ENCODE results near the gene TTYH3.
"Not testable (repeated sequence)": the region's sequence is repeated elsewhere in the genome, so short reads cannot be mapped to it uniquely, and the experiment has no call there.

Gene TTYH3

DNA sequence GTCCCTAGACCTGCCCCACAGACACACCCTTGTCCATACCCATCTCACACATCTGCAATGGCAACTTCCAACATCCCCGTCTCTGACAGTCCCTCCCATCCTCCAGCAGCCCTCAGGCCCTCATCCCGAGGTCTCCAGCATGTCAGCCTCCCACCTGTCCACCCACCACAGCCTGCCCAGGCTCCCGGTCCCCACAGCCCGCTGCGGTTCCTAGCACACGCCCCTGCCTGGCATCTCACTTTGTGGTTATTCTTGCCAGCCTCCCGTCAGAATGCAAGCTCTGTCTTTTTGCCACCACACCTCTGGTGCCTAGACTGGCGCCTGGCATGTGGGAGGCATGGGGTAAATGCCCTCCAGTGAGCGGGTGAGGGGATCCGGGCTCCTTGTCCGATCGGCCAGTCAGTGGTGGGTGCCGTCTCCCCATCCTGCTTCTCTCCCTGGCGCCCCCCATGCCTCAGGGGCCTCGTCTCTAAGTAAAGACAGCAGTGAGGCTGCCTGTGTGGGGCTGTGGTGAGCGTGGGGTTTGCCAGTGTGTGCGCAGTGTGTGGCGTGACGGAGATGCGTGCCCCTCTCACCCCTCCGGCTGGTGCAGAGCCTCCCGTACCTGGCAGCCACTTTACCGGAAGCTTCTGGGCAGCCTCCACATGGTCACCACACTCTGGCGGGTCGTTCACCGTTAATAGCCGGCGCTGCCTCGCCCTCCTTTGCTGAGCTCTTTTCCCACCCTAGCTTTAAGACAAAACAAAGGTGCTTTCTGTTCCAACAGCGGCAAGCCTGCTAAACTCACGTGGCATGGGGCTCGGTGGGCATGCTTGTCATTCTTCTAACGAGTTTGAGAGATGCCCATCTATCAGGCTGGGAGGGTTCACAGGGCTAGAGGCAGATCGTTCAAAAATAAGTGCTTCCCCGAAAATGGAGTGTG, 28.5 kb upstream of the TTYH3 start:
- DNase-seq (ENCODE audit: low read depth, low spot score) = no peak

DNA sequence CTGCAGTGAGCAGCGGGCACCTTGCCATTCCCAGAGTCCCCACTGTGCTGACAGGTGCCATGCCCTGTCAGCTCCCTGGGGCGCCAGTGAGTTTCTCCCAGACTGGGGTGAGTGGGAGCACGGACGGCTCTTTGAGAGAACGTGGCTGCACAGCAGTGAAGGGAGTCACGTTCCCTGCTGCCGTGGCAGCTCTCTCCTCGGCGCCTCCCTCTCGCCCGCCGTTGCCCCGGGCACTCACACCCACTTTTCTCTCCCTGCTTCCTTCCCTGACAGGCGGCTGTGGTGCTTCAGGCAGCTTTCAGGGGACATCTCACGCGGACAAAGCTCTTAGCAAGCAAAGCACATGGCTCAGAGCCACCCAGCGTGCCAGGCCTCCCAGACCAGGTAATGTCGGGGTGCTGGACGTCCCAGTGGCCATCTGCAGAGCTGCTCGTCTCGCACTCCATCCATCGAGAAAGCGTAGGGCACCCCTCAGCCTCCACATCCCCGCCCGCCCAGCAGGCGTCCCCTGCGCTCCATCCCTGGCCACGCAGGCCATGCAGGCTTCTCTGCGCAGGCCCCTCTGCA, 27.1 kb upstream of the TTYH3 start:
- DNase-seq (ENCODE audit: low read depth, low spot score) = no peak

GRCh38 chr7:2605608-2606538, 25.9 kb upstream of the TTYH3 start:
- no peak for DNase-seq (ENCODE audit: low read depth, low spot score)

- no peak for DNase-seq (ENCODE audit: low read depth, low spot score)
Observed at GRCh38 chr7:2606539-2606936, 25.2 kb upstream of the TTYH3 start.

DNA sequence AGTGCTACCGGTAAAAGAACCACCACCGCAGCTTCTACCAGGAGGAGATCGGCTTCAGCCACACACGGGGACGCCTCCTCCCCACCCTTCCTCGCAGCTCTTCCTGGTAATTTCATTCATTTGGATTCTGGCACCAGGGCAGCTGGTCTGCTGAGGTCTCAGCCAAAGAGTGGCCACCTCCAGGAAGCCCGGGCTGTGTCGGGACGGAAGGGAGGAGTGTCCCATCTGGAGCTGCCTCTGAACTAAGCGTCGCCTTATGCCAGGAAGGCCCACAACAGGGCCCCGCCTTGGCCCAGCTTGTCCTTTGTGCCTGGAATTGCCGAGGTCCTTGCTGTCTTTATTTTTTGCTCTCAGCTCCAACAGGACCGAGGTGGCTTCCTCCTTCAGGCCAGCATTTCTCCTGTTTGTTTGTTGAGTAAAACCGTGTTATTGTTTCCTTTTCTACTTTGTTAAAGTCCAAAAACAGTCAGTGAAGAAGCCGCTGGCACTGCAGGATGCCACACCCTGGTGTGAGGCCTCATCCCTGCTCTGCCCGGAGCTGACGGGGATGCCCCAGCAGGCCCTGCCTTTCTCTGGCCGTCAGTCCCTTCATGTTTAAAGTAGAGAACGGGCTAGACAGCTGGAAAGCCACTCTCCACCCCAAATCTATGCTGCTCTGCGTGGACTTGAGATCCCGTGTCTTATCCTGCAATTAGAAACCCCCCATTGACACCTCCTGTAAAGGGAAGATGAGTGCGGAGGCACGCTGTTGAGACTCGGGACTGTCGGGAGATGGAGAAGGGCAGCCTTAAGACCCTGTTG, 24.5 kb upstream of the TTYH3 start:
- no peak for DNase-seq (ENCODE audit: low read depth, low spot score)

GRCh38 chr7:2607923-2608904, 23.6 kb upstream of the TTYH3 start:
- no peak for DNase-seq (ENCODE audit: low read depth, low spot score)

DNA sequence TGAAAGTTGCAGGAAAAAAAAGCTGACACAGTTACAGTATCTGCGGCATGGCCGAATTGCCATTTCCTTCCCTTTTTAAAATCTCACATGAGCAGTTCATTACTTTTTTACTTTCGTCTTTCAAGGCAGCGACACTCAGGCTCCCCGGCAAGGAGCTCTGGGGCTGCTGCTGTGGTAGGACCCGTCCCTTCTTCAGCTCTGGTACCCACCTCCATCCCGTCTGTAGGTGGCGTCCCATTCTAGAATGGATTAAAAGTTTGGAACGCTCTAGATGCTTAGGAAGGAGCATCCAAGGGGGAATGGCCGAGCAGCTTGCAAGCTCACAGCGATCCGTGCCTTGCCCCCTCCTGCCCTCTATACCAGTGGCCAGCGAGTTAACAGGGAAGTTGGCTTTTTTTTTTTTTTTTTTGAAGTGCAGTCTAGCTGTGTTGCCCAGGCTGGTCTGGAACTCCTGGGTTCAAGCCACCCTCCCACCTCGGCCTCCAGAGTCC, 22.8 kb upstream of the TTYH3 start:
- DNase-seq (ENCODE audit: low read depth, low spot score) = no peak

DNA sequence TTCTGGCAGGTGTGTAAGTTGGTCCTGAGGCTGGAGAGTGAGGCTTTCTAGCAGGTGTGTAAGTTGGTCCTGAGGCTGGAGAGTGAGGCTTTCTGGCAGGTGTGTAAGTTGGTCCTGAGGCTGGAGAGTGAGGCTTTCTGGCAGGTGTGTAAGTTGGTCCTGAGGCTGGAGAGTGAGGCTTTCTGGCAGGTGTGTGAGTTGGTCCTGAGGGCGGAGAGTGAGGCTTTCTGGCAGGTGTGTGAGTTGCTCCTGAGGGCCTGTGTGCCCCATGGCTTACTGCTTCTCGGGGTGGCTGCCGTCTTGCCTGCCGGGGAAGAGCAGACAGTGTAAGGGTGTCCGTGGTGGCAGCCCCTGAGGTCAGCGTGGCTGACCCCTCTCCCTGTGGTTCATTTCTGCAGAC, 22.1 kb upstream of the TTYH3 start:
- not testable (repeated sequence) for DNase-seq (ENCODE audit: low read depth, low spot score)

GRCh38 chr7:2610466-2610865, 21.3 kb upstream of the TTYH3 start:
- DNase-seq (ENCODE audit: low read depth, low spot score) = no peak

DNA sequence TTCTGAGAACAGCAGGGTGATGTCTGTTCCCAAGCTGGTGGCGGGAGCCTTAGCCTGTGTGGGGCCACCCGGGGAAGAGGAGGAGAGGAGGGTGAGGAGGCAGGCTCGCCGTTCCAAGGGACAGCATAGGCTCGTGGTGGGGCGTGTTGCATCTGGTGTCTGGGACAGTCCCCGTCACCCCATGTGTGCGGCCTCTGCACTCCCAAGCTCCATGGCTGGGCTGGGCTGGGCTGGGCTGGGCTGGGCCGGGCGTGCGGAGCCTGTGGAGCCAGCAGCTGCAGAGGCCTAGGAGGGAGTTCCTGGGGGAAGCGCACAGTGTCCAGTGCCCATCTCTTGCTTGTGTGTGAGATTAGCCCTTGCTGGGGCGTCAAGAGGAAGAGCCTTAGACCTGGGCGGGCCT, 20.9 kb upstream of the TTYH3 start:
- no peak for DNase-seq (ENCODE audit: low read depth, low spot score)

GRCh38 chr7:2611401-2611800, 20.4 kb upstream of the TTYH3 start:
- DNase-seq (ENCODE audit: low read depth, low spot score) = no peak

GRCh38 chr7:2611922-2612321, 19.9 kb upstream of the TTYH3 start:
- DNase-seq (ENCODE audit: low read depth, low spot score) = no peak

GRCh38 chr7:2612445-2613097, 19.2 kb upstream of the TTYH3 start:
- DNase-seq (ENCODE audit: low read depth, low spot score) = no peak

- no peak for DNase-seq (ENCODE audit: low read depth, low spot score)
Observed at GRCh38 chr7:2613098-2613930, 18.5 kb upstream of the TTYH3 start.

GRCh38 chr7:2613931-2614600, 17.7 kb upstream of the TTYH3 start:
- no peak for DNase-seq (ENCODE audit: low read depth, low spot score)

DNA sequence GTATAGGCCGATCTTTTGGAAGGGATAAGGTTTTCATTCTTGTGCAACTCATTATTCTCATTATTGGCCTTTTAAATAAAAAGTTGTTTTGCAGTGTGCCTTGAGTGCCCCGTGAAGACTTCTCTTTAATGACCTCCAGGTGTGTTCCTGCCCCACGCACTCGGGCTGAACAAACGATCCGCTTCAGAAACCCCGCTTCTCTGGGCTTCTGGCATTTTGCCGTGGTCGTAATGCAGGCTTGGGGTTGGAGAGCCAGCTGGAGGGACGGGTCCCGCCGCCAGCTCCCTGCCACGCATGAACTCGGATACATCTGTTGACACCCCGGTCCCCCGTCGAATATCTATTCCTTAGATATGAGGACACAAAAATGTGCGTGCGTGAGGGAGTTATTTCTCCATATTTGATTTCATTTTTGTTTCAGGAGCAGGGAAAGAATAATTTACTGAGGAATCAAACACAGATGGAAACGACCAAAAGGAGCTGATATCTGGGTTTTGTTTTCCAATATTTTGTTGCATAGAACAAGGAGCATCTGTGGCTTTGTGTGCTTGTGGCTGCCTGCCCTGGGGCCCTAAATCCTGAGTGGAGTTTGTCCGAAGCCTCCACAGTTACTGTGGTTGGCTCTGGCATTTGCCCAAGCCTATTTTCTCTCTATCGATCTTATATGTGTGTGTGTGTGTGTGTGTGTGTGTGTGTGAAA, 17.0 kb upstream of the TTYH3 start:
- no peak for DNase-seq (ENCODE audit: low read depth, low spot score)

Measured in activated naive CD8-positive, alpha-beta T cell treated with anti-CD3 and anti-CD28 coated beads, Interleukin-2, amount 50 U/mL, for 16 hours (primary cell).